Caco-2 (cell line): ENCODE data around the gene NOP16. TPM values are rescaled to one million over a fixed set of nuclear protein-coding genes. Genes with fewer than 3 reads are reported as not detected.

Source experiments
- BruUV-seq: library from RNA; stranded (reverse); fragments of 400-500 nt; replicated peaks from 2 replicates; lab custom pipeline; 2021; lab: Mats Ljungman, UMichigan
- CTCF ChIA-PET: fragments of 300-600 bp; sonication (Branson Sonifier 250); formaldehyde crosslinking; loops from one replicate; lab custom pipeline; 2022; ENCODE audit warnings: antibody characterized with exemption; lab: Charles Lee
- POLR2A ChIA-PET: fragments of 300-600 bp; sonication (Branson Sonifier 250); formaldehyde crosslinking; loops from one replicate; lab custom pipeline; 2022; ENCODE audit warnings: antibody characterized with exemption; lab: Charles Lee
- DNase-seq, 2 experiments: peaks; one replicate each; pipeline versions ENCODE4 v3.0.0 to v3.0.0-alpha.2; 2020 to 2022
- H3K27me3 ChIP-seq: replicated peaks from 2 replicates; pipeline ENCODE4 v1.6.0; 2011; ENCODE audit warnings: low read length; ENCODE audit not compliant: control insufficient read depth, insufficient read depth
- H3K36me3 ChIP-seq: 2 replicates; pipeline ENCODE4 v1.5.1; 2011; ENCODE audit warnings: low read length; ENCODE audit not compliant: control insufficient read depth, insufficient read depth
- H3K4me1 ChIP-seq: fragments of 250-450 bp; sonication (Bioruptor Pico); 2 replicates; pipeline ENCODE4 v1.5.1; 2020; ENCODE audit warnings: mild to moderate bottlenecking
- H3K4me3 ChIP-seq: 2 replicates; pipeline ENCODE4 v1.5.1; 2011; ENCODE audit warnings: low read depth, mild to moderate bottlenecking, control low read depth, low read length
- H3K9me3 ChIP-seq: fragments of 250-450 bp; sonication (Bioruptor Pico); 2 replicates; pipeline ENCODE4 v1.5.1; 2020; ENCODE audit warnings: mild to moderate bottlenecking, moderate library complexity
- H3K27ac Mint-ChIP-seq: one replicate; pipeline ENCODE4 v1.8.0; 2022; ENCODE audit warnings: mixed read lengths; ENCODE audit not compliant: unreplicated experiment
- H3K27me3 Mint-ChIP-seq: one replicate; pipeline ENCODE4 v1.8.0; 2022; ENCODE audit warnings: mixed read lengths; ENCODE audit not compliant: insufficient read depth, unreplicated experiment
- H3K36me3 Mint-ChIP-seq: one replicate; pipeline ENCODE4 v1.8.0; 2022; ENCODE audit warnings: mild to moderate bottlenecking, mixed read lengths; ENCODE audit not compliant: insufficient read depth, unreplicated experiment
- H3K4me1 Mint-ChIP-seq: one replicate; pipeline ENCODE4 v1.8.0; 2022; ENCODE audit warnings: low read depth, mixed read lengths; ENCODE audit not compliant: unreplicated experiment
- H3K4me3 Mint-ChIP-seq: one replicate; pipeline ENCODE4 v1.8.0; 2022; ENCODE audit warnings: mild to moderate bottlenecking, moderate library complexity, mixed read lengths; ENCODE audit not compliant: unreplicated experiment
- H3K9me3 Mint-ChIP-seq: one replicate; pipeline ENCODE4 v1.8.0; 2022; ENCODE audit warnings: mixed read lengths; ENCODE audit not compliant: unreplicated experiment
- intact Hi-C: fragments of 100-400 bp; cut with micrococcal nuclease; formaldehyde crosslinking; loops from one replicate; pipeline ENCODE4 v1.10.0; 2022; ENCODE audit not compliant: unreplicated experiment
- total RNA-seq: library from RNA; stranded (reverse); gene quantifications from 2 replicates; pipeline ENCODE4 v1.2.3, GENCODE V29; 2022
- TF ChIP-seq, protein P1 (sequence below), 2 experiments: fragments of 200-600 bp in 1 of 2; IDR thresholded peaks; 1 replicate in 1 of 2; 2 replicates in 1 of 2; pipeline versions ENCODE4 v1.5.1 to v1.8.0; 2011 to 2022; ENCODE audit warnings: antibody characterized with exemption in 1 of 2, control low read depth in 1 of 2, inconsistent platforms in 1 of 2, low read depth in 1 of 2, low read length in 1 of 2, mild to moderate bottlenecking in 1 of 2, moderate library complexity in 1 of 2; ENCODE audit not compliant: insufficient read depth in 1 of 2, severe bottlenecking in 1 of 2, unreplicated experiment in 1 of 2

The NOP16 gene
- total RNA-seq, 1 experiment from 2014 or later, result 48.0 TPM

DNA sequence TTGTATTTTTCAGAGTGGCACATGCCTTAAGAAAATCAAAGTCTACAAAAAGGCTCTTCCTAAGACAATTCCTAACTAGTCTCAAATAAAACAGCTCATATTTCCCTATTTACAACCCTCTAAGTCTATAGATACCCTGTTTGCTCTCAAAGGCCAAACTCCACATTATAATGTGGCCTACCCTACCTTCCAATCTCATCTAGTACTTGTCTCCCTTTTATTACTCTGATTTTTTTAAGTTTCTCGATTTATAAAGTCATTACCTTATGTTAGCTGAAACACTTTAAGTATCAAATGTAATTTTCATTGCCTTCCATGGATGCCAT, 46.3 kb downstream of the NOP16 start:
- no peak for DNase-seq
- Mint-ChIP-seq H3K27me3 (no peaks in the 10 kb centered on the region), H3K27ac (no peak overlapping the region), H3K4me3 (no peak overlapping the region), H3K9me3 (no peaks in the 10 kb centered on the region), H3K36me3 (peaks cover 41% of the 10 kb centered on the region), H3K4me1 (no peaks in the 10 kb centered on the region)
- H3K36me3 ChIP-seq, result peaks cover 3% of the 10 kb centered on the region
- no peaks in the 10 kb centered on the region for H3K9me3 ChIP-seq
- no peak overlapping the region for H3K4me3 ChIP-seq
- intact Hi-C loops, result no loop called here
- CTCF ChIA-PET, result no interaction called here
- H3K4me1 ChIP-seq, result no peaks in the 10 kb centered on the region
- BruUV-seq, result no TSS peak
- POLR2A ChIA-PET, result no interaction called here
- TF ChIP-seq, protein P1, sequence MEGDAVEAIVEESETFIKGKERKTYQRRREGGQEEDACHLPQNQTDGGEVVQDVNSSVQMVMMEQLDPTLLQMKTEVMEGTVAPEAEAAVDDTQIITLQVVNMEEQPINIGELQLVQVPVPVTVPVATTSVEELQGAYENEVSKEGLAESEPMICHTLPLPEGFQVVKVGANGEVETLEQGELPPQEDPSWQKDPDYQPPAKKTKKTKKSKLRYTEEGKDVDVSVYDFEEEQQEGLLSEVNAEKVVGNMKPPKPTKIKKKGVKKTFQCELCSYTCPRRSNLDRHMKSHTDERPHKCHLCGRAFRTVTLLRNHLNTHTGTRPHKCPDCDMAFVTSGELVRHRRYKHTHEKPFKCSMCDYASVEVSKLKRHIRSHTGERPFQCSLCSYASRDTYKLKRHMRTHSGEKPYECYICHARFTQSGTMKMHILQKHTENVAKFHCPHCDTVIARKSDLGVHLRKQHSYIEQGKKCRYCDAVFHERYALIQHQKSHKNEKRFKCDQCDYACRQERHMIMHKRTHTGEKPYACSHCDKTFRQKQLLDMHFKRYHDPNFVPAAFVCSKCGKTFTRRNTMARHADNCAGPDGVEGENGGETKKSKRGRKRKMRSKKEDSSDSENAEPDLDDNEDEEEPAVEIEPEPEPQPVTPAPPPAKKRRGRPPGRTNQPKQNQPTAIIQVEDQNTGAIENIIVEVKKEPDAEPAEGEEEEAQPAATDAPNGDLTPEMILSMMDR (IDR thresholded peaks at IDR 0.05; ENCODE audit: insufficient read depth in 1 of 2, low read depth in 1 of 2, low read length in 1 of 2, severe bottlenecking in 1 of 2, unreplicated experiment in 1 of 2), result no peak
- H3K27me3 ChIP-seq, result no peaks in the 10 kb centered on the region

DNA sequence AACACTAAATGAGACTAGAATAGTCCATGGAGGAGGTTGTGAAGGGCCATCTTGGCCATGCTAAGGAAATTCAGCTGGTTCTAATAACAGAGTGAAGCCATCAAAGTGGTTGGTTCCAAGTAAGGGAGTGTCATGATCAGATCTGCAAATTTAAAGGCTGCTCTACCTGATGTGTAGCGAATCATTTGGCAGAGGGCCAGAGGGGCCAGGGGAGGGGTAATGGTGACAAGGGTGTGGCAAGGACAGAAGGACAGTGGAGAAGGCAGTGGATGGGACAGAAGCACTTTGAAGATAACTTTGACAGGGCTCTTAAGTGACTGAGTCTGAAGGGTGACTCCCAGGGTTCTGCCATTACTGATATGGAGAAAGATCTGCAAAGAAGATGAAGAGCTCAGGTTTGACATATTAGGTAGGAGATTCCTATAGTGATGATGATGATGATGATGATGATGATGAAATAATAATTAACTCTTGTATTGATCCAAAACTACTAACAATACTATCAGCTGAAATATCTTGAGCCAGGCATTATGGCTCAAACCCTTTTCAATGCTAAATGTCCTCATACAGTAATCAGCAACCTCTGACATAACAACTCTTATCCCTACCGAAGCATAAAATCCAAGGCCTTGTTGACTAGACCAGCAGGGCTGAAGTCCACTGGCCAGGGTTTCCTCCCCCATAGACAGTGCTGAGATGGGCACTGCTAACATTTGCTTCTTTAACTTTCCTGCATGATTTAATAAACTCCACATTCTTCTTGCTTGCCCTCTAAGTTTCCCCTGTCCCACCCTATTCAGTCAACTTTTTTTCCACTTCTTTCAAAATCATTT, 46.9 kb downstream of the NOP16 start:
- CTCF ChIA-PET, result no interaction called here
- DNase-seq, result no peak
- Histone ChIP-seq H3K4me3 (no peak overlapping the region), H3K27me3 (no peaks in the 10 kb centered on the region), H3K4me1 (no peaks in the 10 kb centered on the region), H3K36me3 (peaks cover under 1% of the 10 kb centered on the region), H3K9me3 (no peaks in the 10 kb centered on the region)
- TF ChIP-seq, protein P1 (IDR thresholded peaks at IDR 0.05; ENCODE audit: insufficient read depth in 1 of 2, low read depth in 1 of 2, low read length in 1 of 2, severe bottlenecking in 1 of 2, unreplicated experiment in 1 of 2), result no peak
- Mint-ChIP-seq H3K4me1 (no peaks in the 10 kb centered on the region), H3K27me3 (no peaks in the 10 kb centered on the region), H3K36me3 (peaks cover 42% of the 10 kb centered on the region), H3K4me3 (no peak overlapping the region), H3K9me3 (no peaks in the 10 kb centered on the region), H3K27ac (no peak overlapping the region)
- POLR2A ChIA-PET, result no interaction called here
- intact Hi-C loops, result no loop called here
- no TSS peak for BruUV-seq

DNA sequence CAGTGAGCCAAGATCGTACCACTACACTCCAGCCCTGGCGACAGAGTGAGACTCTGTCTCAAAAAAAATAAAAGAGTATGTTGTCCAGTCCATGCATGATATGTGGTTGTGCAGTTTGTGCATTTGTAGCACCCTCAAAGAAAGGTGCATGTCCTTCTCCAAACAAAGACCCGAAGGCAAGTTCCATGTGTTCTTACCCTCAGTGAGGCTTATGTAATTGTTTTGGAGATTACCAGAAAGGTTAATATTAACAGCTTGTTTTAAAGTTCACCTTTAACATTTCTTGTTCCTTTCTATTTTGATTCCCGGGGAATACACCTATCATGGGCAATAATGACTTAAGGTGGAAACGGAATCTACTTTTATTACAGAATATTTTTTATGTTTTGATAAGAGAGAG, 49.1 kb downstream of the NOP16 start:
- POLR2A ChIA-PET, result no interaction called here
- Mint-ChIP-seq H3K36me3 (peaks cover 39% of the 10 kb centered on the region), H3K4me1 (no peaks in the 10 kb centered on the region), H3K4me3 (no peak overlapping the region), H3K27me3 (no peaks in the 10 kb centered on the region), H3K9me3 (no peaks in the 10 kb centered on the region), H3K27ac (no peak overlapping the region)
- TF ChIP-seq, protein P1 (IDR thresholded peaks at IDR 0.05; ENCODE audit: insufficient read depth in 1 of 2, low read depth in 1 of 2, low read length in 1 of 2, severe bottlenecking in 1 of 2, unreplicated experiment in 1 of 2), result no peak
- intact Hi-C loops, result no loop called here
- CTCF ChIA-PET, result no interaction called here
- no peak for DNase-seq
- Histone ChIP-seq H3K27me3 (no peaks in the 10 kb centered on the region), H3K4me1 (no peaks in the 10 kb centered on the region), H3K9me3 (no peaks in the 10 kb centered on the region), H3K36me3 (no peaks in the 10 kb centered on the region; the same call in 1 of the 2 replicates), H3K4me3 (no peak overlapping the region)
- BruUV-seq, result no TSS peak
